Activated gamma-delta T cell treated with anti-CD3 and anti-CD28 coated beads, Interleukin-2, amount 50 U/mL, for 16 hours (primary cell): ENCODE results near the gene DERA.
"Not testable (repeated sequence)": the region's sequence is repeated elsewhere in the genome, so short reads cannot be mapped to it uniquely, and the experiment has no call there.

Experiments used
- DNase-seq: peaks from one replicate; pipeline ENCODE4 v3.0.0-alpha.2; 2020; ENCODE audit warnings: low read depth

The DERA gene

DNA sequence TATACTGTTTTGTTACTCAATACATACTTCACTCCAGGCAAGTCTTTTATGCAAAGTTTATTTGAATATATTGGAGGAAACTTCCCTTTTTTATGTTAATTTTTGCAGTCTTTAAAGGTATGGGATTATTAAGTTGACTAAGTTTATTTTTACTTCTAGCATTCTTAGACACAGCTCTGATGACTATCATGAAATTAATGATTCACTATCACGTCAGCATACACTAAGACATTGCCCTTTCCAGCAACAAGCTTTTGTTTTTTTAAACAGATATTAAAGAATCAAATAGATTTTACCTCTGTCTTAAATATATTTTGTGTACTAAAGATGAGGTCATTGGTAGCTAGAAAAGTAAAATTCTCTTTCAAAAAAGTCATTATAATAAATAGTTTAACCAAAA, 52.1 kb downstream of the DERA start:
- no peak for DNase-seq

GRCh38 chr12:15966426-15966825, 55.3 kb downstream of the DERA start:
- no peak for DNase-seq

DNA sequence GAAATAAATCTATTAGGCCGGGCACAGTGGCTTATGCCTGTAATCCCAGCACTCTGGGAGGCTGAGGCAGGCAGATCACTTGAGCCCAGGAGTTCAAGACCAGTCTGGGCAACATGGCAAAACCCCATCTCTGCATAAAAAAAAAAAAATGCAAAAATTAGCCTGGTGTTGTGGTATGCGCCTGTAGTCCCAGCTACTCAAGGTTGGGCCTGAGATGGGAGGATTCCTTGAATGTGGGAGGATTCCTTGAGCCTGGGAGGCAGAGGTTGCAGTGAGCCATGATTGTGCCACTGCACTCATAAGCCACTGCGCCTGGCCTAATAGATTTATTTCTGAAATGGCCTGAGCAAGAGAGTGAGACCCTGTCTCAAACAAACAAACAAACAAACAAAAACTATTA, 55.9 kb downstream of the DERA start:
- not testable (repeated sequence) for DNase-seq

- DNase-seq, result no peak
Observed at GRCh38 chr12:15971211-15971610, 60.1 kb downstream of the DERA start.

- DNase-seq, result no peak
Observed at GRCh38 chr12:15972894-15973293, 61.8 kb downstream of the DERA start.

GRCh38 chr12:15977999-15978951, 67.1 kb downstream of the DERA start:
- no peak for DNase-seq

DNA sequence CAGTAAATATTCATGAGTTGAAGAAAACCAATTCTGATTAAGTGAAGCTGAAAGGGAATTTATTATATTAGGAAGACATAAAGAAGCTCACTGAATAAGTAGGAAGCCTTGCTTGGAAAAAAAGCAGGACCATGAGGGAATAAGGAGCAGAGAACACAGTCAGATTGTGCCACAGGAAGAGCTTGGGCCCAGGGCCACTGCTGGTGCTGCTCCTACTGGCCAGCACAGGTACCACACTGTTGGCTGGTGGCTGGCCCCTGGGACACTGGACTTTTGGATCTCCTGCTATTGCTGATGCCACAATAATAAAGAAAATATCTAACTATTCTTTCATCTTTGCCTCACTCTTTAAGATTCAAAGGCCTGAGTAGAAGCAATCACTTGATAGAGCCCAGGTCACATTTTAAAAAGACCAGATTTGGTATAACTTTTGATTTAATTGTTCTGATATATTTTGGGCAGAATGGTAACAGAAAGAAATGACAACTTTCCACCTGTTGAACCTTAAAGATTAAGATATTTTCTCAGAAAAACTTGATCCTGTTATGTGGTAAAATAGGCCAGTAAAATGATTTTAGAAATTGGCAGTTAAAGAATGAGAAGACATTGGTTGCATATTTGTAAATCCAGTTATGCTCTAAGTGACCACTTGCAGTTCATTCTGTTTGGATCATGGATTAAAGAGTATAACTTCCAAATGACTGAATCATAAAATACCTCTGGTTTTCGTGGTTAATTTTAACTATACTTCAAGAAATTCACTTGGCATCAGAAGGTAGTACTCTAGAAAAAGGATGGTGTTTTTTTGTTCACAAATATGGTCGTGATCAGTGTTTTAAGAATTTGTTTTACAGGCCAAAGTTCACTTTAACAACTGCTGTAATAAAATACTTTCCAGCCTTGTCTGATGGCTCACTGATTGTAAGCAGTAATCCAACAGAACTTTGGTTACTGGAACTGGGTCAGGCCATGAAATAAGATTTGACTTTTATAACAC, 68.3 kb downstream of the DERA start:
- no peak for DNase-seq

DNA sequence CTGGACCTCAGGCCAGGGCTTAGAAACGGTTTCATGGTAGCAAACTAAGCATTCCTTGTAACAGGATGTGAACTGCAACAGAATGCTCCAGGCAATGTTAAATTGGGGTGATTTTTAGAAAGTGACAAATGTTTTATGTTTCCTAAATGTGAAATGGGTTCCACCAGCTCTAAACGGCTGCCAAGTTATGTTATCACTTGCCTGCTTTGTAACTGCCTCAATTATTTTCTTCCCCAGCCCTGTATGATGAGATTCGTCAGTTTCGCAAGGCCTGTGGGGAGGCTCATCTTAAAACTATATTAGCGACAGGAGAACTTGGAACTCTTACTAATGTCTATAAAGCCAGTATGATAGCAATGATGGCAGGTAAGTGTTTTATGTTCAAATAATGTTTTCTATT, 70.9 kb downstream of the DERA start:
- DNase-seq, result no peak

GRCh38 chr12:15982471-15982870, 71.3 kb downstream of the DERA start:
- DNase-seq, result no peak

DNA sequence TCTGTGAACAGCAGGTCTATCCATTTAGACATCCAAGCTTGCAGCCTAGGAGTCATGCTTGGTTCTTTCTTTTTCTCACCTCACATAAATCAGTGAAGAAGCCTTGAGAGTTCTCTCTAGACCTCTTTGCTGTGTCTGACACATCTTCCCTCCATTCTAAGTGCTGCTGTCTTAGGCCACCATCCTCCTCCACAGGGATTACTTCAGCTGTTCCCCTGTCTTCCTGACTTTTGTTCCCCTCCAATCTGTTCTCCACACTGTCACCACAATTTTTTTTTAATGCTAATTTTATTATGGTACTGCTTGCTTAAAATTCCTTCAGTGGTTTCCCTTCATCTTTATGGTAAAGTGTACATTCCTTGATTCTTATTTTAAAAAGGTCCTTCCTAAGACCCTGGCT, 71.8 kb downstream of the DERA start:
- no peak for DNase-seq

- DNase-seq, result no peak
Observed at GRCh38 chr12:15984097-15984800, 73.1 kb downstream of the DERA start.

- DNase-seq, result no peak
Observed at GRCh38 chr12:15984963-15985362, 73.8 kb downstream of the DERA start.

GRCh38 chr12:15987696-15988095, 76.6 kb downstream of the DERA start:
- DNase-seq, result no peak

GRCh38 chr12:15988983-15989755, 78.0 kb downstream of the DERA start:
- DNase-seq, result no peak

GRCh38 chr12:15995801-15996200, 84.7 kb downstream of the DERA start:
- DNase-seq, result no peak

DNA sequence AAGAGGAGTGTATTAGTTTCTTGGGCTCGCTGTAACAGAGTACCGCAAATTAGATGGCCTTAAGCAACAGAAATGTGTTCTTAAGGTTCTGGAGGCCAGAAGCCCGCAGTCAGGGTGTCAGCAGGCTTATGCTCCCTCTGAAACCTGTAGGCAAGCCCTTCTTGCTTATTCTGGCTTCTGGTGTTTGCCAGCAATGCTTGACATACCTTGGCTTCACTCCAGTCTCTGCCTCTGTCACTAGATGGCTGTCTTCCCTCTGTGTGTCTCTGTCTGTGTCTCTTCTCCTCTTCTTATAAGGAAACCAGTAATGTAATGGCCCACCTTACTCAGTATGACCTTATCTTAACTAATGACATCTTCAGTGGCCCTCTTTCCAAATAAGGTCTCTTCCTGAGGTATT, 85.1 kb downstream of the DERA start:
- no peak for DNase-seq

DNA sequence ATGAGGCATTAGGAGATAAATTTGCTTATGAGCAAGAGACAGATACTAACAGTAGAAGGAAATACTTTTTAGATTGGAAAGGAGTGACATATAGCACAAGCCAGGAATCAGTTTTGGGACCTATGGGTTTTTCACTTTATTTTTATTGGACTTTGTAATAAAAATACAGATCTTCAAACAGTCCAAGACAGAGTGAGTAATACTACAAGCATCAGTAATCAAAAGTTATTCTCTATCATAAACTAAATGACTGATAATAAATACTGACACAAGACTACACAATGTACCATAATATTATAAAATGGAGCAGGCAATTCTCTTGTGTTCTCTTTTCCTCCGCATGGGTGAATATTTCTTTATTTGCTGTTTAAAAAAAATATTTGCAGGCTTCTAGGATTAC, 85.8 kb downstream of the DERA start:
- DNase-seq, result no peak

- no peak for DNase-seq
Observed at GRCh38 chr12:15997910-15998309, 86.8 kb downstream of the DERA start.

GRCh38 chr12:16002880-16003279, 91.7 kb downstream of the DERA start:
- DNase-seq, result no peak

- DNase-seq, result no peak
Observed at GRCh38 chr12:16003460-16003859, 92.3 kb downstream of the DERA start.

DNA sequence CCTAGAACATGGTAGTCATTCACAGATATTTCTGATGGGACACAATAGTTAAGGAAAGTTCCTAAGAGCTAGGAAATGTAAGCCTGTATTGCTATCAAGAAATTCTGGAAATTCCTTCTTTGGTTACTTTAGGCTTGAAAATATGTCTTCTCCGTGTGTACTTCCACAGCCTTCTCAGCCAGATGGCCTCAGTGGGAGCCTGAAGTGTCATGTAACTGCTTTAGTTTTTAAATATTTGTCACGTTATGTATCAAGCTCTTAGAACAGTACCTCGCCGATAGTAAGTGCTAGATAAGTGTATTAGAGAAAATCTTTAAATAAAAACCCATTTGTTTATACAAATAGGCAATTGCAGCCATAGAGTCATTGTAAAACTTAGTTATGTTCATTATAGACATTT, 95.6 kb downstream of the DERA start:
- no peak for DNase-seq
